Pulmonary artery endothelial cell (primary cell): ENCODE results near the gene DHRS7. TPM values are rescaled to one million over a fixed set of nuclear protein-coding genes. Genes with fewer than 3 reads are reported as not detected.
A peak's percentile ranks its signal among the peaks of the same experiment; 100 is the strongest.

Experiments used
- DNase-seq: peaks from one replicate; pipeline ENCODE4 v3.0.0-alpha.2; 2011; ENCODE audit warnings: low read depth, low spot score
- total RNA-seq: library from RNA; depleted of rRNA; stranded (reverse); fragments of >200 nt; gene quantifications from 2 replicates; pipeline ENCODE4 v1.2.3, GENCODE V29; 2014

The DHRS7 gene
- total RNA-seq, 1 donor from 2014 or later: 63.6 TPM

DNA sequence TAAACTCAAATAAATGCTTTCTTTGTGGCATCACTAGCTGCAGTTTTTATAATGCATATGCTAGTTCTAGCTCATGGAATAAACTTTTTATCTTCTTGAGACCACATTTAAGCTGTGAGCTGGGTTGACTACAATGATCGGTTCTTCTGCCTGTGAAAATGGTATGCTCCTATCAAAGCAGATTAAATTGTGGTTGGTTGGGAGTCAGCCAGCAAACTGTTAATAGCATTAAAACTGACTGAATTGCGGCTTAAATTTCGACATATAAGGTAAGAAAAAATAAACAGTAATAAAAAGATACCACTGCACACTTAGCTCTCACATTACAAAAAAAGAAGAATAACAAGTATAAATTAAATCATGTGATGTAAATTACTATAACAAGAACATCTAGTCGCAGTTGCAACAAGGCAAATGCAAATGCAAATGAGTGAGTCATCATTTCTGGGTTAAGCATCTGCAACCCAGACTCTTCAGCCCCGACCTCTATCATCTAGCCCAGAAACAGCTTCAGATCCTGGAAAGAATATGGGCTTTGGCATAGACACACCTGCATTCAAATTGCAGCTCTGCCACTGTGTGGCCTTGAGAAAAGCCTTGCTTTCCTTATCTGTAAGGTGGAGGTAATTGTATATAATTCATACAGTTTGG lies 19.8 kb upstream of the DHRS7 start:
- no peak for DNase-seq

DNA sequence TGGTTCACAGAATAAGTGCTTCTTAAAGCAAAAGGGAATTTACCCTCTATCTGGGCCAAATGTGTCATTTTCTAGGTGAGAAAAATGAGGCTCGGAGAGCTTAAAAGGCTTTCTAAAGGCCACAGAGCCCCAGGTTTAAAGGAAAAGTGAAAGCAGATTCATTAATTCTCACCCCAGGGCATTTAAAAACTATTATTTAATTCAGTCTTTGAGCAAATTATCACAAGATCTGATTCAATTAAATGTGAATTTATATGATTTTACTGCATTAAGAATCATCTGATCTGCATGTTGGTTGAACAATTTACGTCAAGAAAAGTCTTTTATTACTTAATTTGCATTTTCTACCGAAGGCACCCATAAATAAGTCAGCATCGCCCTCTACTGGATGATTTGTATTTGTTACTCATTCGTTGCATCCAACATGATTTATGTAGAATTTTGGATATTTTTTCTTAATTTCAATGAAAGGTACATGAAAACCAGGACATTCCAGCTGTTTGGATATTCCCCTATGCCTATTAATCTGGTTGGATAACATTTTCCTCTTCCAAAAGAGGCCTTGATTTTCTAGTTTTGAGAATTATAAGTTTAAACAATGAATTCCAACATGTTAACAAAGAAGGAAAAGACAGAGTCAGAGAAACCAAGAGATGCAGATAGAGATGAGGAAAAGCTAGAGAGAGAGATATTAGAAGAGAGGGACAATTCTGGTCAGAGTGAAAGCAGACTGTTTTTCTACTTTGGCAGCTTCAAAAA lies 19.1 kb upstream of the DHRS7 start:
- peak; percentile 15 for DNase-seq

DNA sequence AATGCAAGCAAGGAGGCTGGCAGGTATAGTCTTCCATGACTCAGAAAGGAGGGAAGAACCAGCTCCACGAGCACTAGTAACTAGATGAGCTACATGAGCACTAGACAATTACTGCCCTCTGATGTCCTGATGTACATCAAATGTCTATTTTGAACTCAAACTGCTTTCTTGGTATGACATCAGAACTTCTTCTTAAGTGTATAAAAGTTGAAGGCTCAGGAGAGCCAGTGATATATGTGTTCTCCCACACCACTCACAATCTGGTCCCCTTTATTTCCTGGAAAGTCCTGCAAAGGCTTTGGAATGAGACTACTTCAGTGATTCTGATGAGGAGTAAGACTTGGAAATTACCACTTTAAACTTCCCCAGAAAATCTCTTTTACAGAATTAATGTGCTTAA lies 18.5 kb upstream of the DHRS7 start:
- DNase-seq: no peak

DNA sequence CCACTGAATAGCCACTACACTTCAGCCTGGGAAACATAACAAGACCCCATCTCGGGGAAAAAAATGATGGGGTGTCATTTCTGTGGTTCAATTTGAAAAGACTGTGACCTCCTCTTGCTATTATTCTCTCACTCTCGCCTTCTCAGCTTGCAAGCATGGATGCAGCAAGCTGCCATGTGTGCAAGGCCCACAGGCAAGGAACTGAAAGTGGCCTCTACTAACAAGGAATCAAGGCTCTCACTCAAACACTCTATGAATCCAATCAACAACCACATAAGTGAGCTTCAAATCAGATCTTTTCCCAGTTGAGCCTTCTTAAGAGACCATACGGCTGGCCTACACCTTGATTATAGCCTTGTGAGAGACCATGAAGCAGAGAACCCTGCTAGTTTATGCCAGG lies 17.9 kb upstream of the DHRS7 start:
- no peak for DNase-seq

DNA sequence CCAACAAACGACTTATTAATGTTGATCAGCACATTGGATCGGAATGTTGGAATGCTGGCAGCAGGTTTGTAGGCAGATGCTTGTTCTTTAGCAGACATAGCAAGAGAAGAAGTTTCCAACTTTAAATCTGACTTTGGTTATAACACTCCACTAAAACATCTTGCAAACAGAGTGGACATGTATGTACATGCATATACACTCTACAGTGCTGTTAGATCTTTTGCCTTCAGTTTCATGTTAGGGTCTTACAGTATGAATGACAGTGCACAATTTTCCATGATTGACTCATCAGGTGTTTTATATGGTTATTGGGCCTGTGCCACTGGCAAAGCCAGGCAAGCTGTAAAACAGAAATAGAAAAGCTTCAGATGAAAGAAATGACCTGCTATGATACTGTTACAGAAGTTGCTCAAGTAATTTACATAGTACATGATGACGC lies 14.3 kb upstream of the DHRS7 start:
- no peak for DNase-seq

DNA sequence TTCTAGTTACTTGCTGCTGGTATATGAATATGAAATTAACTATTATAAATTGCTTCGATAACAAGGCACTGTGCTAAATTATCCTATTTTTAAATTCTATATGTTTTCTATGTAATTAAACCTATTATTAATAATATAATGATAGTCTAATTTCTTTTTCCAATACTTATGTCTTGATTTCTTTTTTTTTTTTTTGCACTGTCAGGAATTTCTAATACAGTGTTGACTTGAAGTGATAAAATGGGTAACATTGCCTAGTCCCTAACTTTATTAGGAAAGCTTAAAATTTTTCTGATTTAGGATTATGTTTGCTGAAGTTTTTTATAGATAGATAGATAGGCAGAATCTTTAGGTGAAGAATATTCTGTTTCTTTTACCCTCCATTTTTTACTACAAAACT lies 13.6 kb upstream of the DHRS7 start:
- no peak for DNase-seq

DNA sequence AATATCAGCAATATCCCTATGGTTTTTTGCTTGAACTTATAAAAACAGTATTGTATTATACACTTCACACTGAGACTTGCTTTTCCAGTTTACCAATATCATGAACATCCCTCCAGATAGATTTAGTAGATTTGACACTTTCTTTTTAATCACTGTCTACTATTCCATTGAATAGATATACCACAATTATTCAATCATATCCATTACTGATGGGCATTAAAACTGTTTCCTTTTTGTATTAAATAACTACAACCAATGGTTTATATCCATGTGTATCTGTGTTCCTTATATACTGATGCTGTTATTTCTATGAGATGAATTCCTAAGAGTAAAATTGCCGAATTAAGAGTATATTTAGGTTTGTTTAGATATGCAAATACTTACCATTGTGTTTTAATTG lies 13.0 kb upstream of the DHRS7 start:
- no peak for DNase-seq

DNA sequence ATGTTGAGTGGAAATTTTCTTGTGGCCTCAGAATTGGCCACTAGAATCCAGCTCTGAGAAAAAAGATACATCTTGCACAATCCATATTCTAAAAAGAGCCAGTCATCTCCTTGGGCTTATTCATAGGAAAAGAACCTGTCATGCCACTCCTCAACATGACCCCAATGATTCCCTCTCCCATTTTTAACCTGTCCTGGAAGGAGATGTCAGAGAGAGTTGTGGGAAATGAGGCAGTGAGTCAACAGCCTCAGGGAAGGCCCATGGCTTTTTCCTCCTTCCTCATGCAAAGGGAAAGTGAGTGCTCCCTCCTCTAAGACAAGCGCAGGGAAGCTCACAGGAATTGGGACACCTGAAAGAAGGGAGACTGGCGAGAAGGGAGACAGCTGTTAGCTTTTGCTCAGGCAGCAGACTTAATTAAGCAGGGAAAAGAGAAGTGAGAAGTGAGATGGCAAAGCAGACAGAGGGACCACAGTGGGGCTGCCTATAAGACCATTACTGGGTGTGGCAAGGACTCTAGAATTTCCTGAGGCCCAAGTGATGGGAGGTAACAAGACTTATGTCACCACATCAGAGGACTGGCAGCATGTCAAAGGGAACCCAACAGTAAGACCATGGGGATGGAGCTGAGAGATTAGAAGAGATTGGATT lies 10.2 kb upstream of the DHRS7 start:
- DNase-seq: no peak

DNA sequence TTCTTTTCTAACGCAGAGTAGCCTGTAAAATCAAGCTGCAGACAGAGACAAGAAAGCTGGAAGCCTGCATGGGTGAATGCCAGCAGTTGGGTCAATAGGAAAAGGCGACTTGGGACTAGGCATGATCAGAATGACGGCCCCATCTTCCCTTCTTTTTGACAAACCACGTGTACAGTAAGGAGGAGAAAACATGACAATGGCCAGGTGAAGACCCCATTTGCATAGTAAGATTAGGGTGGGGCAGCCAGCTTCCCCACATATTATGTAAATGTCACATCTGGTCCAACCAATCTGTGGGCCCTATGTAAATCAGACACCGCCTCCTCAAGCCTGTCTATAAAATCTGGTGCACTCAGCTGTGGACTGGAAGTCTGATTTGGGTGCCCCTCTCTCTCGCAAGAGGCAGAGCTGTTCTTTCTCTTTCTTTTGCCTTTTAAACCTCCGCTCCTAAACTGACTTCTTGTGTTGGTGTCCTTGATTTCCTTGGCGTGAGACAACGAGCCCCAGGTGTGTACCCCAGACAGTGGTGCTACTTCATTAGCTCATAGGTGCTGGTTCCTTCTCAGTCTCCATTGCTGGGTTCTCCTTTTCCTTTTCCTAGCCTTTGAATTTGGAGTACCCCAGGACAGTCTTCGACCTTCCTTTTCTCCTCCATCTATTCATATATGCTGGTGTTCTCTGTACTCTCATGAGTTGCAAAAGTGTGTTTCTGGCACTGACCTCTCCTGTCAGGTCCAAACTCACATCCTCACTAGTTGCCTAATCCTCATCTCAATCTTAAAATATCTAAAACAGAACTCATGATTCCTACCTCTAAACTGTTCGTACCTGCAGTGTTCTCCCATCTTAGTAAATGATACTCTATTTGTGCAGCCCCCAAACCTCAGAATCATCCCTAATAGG lies 9.4 kb upstream of the DHRS7 start:
- DNase-seq: no peak

DNA sequence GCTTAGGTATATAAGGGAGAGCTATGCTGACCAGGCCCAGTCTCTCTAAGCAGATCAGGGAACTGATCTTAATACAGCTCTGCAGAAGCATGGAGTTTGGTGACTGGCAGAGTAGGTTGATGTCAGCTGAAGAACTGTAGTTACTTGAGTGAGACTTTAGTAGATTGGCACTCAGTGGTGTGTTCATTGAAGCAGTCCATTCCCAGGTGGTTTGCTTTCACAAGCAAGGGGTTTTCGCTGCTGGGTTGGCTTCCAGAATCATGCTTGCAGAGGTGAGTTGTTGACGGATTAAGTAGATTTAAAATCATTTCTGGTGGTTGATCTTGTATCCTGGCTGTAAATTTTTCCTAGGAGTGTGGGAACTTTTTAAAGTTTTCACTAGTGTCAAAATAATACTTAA lies 6.5 kb upstream of the DHRS7 start:
- no peak for DNase-seq

DNA sequence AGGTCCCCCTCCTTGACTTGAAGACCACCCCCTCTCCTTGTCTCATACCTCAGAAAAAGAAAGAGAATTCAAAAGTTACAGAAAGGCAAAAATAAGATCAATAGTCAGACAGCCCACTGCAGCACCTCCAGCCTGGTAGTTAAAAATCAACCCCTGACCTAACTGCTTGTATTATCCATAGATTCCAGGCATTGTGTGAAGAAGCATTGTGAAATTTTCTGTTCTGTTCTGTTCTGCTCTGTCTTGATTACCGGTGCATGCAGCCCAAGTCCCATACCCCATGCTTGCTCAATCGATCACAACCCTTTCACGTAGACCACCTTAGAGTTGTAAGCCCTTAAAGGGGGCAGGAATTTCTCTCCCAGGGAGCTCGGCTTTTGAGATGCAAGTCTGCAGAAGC lies 5.8 kb upstream of the DHRS7 start:
- no peak for DNase-seq

DNA sequence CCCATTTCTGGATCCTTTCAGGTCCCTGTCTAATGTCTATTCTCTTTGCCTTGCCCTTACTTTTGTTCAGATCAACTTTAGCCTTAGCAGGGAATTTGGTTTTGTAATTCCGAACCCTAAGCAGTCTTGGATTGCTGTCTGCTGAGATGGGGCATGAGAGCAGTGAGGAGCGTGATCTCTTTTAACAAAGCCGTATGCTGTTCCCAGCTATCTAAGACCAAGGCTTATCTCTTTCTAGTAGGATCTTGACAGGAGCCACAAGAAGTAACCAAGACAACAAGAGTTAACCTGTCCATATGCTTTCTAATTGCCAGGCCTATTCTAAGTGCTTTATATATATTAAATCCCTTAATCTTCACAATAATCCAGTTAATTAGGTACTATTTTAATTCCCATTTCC lies 4.5 kb upstream of the DHRS7 start:
- DNase-seq: no peak

DNA sequence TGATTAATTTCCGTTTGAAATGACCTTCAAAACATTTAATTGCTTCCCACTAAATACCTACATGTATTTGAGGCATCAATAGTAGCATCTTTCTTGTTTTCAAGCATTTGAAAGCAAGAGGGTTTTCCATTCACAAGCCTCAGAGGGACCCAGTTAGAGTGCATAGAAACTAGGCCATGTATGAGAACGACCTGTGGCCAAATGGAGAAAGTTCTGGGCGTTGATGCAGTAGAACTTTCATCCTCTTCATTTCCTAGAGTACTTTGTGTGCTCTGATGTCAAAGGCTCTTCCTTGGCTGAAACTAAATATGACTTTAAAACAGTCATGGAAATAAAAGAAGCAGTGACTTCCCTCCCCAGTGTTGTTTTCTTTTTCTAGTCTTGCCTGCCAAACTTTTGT lies 944 bp upstream of the DHRS7 start:
- no peak for DNase-seq

DNA sequence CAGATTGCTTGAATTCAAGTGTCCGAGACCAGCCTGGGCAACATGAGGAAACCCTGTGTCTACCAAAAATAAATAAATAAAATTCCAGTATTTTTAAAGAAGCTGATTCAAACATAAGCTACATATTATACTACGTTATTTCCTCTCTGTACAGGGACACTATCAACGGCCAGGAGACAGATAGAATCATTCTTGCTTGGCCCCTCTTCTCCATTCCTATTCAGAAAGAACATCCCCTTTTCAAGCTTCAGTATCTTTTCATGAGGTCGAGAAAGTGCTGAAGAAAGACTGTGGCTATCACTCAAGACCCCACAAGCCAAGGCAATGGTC lies 314 bp upstream of the DHRS7 start:
- DNase-seq: no peak

DNA sequence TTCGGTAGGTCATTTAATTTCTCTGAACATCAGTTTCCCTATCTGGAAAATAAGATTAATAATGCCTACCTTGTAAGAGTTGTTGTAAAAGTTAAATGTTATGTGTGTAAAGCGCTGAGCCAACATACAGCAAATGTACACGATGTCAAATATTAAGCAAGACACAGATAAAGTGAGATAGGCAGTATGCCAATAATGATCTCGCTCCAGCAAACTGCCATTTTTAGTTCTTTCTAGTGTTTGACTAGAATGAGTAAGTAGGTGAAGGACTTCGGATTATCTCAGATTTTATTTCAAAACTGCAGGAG lies 840 bp downstream of the DHRS7 start:
- no peak for DNase-seq

DNA sequence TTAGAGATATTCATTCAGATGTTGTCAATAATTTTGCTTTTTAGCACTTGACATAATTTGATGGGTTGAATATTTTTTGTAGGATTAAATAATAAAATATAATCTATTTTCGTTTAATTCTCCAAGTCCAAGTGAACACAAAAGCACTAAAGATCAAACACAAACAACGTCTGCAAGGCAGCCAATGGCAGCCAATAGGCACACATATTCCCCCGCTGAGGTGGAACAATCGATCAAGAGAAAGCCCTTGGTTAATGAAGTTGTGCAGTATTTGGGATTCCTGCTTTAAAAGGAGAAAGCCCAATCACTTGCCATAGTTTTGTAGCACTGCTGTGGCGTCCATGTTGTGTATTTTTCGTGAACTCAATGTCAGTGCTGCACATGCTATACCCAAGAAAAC lies 1.5 kb downstream of the DHRS7 start:
- DNase-seq: no peak

DNA sequence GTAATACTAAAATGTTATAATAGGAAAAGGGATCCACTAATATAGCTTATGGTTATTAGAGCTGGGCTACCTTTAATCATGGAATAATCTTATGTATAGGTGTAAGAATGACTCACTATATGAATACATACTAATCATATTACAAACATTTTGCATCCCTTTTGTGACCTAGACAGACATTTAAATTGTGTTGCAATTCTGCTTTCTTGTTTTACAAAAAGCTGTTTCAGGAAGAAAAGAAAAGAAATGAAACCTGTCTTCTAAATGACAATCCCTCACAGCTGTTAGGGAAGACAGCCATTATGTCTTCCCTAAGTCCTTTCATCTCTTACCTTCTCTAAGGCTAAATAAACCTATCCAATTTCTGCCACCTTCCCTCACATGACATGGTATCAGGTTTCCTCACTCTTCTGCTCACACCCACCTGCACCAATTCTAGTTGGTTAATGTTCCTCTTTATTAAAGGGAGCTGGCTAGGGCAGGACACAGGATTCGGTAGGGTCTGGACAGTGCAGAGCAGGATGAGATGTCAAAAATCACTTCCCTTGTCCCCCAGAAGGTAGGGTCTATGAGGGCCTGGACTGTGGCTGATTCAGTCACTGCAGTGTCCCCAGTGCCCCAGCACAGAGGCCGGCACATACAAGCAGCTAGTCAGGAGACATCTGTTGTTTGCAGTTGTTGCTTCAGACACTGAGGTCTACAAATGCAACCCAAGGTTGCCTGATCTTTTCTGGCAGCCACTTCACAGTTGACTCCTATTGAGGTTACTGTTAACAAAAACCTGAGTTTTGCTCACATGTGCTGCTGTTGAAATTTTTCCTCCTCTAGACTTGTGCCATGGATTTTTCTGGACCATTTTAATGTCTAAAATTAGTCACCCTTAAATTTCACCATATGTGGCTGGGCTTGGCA lies 3.7 kb downstream of the DHRS7 start:
- no peak for DNase-seq

DNA sequence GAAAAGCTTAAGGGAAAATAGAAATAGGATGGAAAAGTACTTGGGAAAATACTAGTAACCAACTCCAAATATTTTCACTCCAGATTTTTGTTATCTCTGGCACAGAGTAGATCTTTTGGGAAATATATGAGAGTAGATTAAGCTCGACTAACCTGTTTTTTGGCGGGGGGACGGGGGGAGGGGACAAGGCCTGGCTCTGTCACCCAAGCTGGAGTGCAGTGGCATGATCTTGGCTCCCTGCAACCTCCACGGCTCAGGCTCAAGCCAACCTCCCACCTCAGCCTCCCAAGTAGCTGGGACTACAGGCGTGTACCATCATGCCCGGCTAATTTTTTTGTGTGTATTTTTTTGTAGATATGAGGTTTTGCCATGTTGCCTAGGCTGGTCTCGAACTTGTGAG lies 4.8 kb downstream of the DHRS7 start:
- no peak for DNase-seq

DNA sequence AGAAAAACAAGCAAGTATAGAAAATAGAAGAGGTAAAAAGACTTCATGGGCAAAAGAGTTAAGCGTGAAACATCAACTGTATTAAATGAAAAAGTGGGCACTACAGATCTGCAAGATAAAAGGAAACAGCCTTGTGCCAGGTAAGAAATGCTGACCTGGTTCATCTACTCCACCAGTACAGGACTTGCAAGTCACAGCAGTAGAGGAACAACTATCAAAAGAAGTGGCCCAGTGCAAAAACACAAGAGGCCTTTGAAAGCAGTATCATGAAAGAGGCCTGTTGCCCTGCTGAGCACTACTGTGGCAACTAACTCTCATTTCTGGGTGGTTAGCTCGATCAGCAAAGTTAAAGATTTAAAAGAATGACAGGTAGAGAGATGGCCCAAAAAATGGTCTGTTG lies 10.5 kb downstream of the DHRS7 start:
- no peak for DNase-seq

DNA sequence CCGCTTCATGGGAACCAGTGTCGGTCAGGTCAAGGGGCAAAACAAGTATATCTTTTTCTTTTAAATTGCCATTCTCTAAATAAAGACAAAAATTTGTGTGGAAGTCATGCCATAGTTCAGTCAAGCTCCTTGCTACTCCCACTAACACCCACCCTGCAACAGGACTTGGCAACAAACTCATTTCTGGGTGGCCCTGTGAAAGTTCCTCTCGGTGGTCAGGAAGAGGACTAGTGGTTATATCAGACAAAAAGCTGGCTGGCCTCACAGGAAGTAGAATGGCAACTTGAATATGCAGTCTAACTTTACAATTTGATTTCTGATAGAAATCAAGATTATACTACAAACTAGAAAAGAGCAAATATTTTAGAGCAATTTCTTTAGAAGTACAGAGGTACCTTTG lies 11.2 kb downstream of the DHRS7 start:
- no peak for DNase-seq

DNA sequence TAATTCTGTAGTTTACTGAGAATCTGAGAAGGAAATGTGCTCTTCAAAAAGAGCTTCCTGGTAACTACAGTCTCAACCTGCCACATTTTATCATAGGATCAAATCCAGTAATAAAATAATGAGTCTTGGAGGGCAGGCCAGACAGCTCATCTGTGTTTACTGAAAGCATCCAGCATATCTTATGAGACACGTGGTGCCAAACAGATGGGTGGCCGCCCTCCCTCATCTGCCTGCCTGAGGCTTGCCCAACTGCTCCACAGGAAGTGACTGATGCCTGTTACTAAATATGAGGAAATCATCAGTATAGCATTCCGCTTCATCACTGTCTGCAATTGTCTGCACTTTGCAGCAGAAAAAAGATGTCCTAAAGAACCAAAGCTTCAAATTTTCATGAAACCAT lies 13.5 kb downstream of the DHRS7 start:
- peak; percentile 22 for DNase-seq
